Measurements from ENCODE around the gene PCDHGA1.

Gene PCDHGA1

DNA sequence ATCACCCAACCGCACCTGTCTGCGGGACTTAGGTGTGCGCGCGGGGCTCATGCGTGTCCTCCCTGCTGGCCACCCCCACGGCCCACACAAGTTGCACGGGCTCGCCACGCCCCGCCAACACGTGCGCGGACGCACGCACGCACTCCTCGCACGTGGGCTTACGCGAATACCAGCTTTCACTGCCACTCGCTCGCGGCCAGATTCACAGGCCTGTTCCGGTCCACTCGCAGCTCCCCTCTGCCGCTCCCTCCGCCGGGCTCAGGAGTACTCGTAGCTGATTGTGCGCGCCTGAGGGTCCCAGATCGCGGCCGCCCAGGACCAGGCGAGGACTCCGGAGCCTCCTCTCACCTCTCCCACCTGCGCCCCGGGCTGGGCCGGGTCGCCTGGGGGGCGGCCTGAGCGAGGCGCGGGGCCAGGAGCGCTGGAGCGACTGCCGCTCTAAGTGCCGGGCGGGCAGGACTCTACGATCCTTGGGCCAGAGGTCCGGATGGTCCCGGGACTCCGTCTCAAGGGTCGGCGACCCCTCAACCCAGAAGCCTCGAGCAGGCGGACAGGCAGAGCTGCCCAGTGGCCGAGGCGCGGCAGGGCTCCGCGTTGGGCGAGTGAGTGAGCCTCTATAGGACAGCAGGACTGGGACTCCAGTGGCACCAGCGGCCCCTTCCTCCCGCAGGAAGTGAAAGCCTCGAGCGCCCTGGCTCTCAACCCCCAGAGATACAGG is 162.0 kb downstream of the PCDHGA1 start:
- no peak for DNase-seq (ENCODE audit: low spot score)

GRCh38 chr5:141493500-141494422 is 163.4 kb downstream of the PCDHGA1 start:
- peak; percentile 69 for DNase-seq (ENCODE audit: low spot score)

- no peak for DNase-seq (ENCODE audit: low spot score)
Measured at GRCh38 chr5:141494761-141495452, 164.6 kb downstream of the PCDHGA1 start.

GRCh38 chr5:141495453-141495811 is 165.1 kb downstream of the PCDHGA1 start:
- DNase-seq (ENCODE audit: low spot score) = no peak

DNA sequence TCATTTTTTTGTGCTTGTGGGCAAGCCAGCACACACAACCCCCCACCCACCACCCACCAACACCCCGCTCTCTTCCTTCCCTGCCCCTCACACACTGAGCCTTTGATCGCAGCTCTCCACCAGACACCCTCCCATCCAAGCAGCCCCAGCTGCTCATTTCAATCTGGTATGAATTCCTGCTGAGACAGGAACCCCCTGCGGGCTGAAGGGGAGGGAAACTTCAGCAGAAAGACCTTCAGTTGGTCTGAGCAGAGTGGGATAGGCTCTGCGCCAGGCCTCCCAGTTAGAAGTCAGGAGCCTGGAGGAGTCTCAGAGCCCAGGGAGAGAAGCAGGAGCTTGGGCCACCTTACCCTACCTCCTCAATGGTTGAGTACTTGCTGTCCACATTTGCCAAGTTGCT is 165.7 kb downstream of the PCDHGA1 start:
- no peak for DNase-seq (ENCODE audit: low spot score)

DNA sequence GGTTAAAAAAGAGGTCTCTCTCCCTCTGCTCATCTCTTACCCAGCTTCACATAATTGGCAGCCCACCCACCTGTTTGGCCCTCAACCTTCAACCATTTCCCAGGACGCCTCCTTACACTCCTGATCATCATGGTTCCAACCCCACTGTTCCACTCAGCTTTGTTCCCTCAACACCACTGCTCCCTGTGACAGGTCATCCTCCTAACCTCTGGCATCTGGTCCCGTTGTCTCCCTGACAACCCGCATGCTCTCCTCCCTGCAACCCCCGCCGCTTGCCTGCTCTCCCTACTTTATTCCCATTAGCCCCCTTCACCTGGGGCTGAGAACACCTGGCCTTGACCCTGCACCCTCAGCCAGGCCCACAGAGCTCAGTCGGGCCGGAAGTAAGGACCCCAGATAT is 171.4 kb downstream of the PCDHGA1 start:
- DNase-seq (ENCODE audit: low spot score) = no peak

- no peak for DNase-seq (ENCODE audit: low spot score)
Measured at GRCh38 chr5:141503681-141504080, 173.4 kb downstream of the PCDHGA1 start.

- no peak for DNase-seq (ENCODE audit: low spot score)
Measured at GRCh38 chr5:141504216-141504615, 173.9 kb downstream of the PCDHGA1 start.

- DNase-seq (ENCODE audit: low spot score) = no peak
Measured at GRCh38 chr5:141506381-141507155, 176.3 kb downstream of the PCDHGA1 start.

- DNase-seq (ENCODE audit: low spot score) = peak; percentile 77
Measured at GRCh38 chr5:141507387-141508091, 177.2 kb downstream of the PCDHGA1 start.

DNA sequence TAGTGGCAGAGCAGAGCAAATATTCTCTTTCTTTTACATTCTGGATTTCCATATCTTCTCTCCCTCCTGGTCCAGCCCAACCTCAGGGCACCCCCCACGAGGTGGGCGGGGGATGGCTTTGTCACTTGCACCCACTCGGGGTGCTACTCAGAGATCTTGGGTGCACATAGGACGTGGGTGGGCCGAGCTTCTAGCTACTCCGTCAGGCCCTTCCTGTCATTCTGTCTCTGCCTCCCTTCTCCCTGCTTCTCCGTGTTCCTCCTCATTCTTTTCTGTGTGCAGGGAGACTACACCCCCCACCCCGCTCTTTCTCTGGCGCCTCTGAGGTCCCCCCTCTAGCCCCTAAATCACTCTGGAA is 178.1 kb downstream of the PCDHGA1 start:
- DNase-seq (ENCODE audit: low spot score) = no peak

GRCh38 chr5:141508798-141509611 is 178.7 kb downstream of the PCDHGA1 start:
- DNase-seq (ENCODE audit: low spot score) = peak; percentile 95

DNA sequence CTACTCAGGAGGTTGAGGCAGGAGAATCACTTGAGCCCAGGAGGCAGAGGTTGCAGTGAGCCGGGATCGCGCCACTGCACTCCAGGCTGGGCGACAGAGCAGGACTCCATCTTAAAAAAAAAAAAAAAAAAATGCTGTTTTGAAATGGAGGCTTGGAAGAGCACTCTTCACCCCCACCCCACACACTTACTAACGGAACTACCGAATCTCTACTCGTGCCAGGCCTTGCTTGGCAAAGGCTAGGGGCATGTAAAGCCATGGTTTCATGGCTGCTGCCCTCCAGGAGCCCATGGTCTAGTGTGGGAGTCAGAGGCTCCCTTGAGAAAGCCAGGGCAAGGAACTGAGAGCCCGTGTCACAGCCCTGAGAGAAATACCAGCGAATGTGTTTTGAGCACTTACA is 179.8 kb downstream of the PCDHGA1 start:
- DNase-seq (ENCODE audit: low spot score) = no peak

GRCh38 chr5:141510850-141511601 is 180.7 kb downstream of the PCDHGA1 start:
- no peak for DNase-seq (ENCODE audit: low spot score)

- no peak for DNase-seq (ENCODE audit: low spot score)
Measured at GRCh38 chr5:141511771-141512325, 181.5 kb downstream of the PCDHGA1 start.

- DNase-seq (ENCODE audit: low spot score) = peak; percentile 50
Measured at GRCh38 chr5:141512390-141512910, 182.1 kb downstream of the PCDHGA1 start.

DNA sequence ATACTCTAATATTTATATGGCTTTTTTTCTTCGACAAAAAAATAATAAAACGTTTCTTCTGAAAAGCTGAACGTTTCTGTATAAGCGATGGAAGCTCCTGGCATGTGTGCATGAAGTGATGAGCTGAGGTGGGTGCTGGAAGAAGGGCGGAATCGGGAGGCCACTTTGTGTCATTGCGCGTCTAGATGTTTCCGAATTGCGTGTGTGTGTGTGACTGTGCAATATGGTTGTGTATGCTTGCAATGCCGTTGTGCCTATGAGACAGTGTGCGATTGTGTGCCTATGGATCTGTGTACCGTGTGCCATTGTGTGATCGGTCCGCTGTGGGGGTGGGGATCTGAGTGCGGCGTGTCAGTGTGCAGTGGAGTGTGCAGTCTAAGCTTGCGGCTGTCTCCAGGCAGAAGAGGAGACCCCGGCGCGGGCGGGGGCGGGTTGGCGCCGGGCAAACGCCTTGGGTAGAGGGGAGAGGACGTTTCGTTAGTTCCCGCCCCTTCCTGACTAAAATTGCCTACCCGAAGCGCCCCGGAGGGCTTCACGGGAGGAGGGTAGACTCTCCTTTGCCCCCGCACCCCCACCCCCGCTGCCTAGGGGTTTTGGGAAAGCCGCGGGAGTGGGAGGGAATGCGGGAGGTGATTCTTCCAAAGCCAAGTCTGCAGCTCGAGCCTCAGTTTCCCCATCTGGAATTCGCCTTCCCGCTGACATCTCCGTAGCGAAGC is 182.8 kb downstream of the PCDHGA1 start:
- DNase-seq (ENCODE audit: low spot score) = no peak

DNA sequence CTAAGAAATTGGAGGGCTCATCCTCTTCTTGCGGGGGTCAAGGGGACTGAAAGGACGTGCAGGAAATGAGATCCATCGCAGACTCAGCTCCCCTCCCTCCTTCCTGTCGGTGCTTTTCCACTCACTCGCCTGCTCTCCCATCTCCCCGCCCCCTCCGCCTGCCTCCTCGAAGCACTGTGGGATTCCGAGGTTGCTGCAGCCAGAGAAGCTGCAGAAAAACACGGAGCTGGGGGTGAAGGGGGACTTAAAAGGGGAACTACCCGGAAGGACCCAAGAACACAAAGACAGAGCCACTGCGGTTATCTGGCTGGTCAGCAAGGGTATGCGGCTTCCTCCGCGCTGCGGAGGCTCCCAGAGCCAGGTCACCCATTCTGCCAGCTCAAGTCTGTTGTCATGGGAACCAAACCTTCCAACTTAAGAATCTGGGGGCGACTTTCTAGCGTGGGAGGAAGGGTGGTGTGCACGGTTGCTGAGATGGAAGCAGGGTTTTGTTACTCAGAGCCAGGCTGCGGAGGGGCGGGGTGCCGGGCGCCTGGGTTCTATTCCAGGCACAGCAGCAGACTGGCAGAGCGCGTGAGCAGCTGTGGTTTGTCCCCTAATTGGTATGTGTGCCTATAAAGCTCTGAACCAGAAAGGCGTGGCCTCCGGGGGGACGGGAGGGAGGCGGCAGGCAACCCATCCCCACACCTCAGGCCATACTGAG is 183.5 kb downstream of the PCDHGA1 start:
- DNase-seq (ENCODE audit: low spot score) = peak; percentile 67

All from AG08395 (cell line).